H1 (cell line): ENCODE data around the gene ME3. TPM values are rescaled to one million over a fixed set of nuclear protein-coding genes. Genes with fewer than 3 reads are reported as not detected.

Experiments
- CTCF ChIA-PET: fragments of 300-600 bp; sonication (Branson Sonifier 250); formaldehyde crosslinking; loops from one replicate; lab custom pipeline; 2021; ENCODE audit not compliant: partially characterized antibody; lab: Charles Lee
- POLR2A ChIA-PET: fragments of 300-600 bp; sonication (Branson Sonifier 250); formaldehyde crosslinking; loops from one replicate; lab custom pipeline; 2021; ENCODE audit warnings: inconsistent platforms; ENCODE audit not compliant: partially characterized antibody; lab: Charles Lee
- DNase-seq, 2 experiments: peaks; one replicate each; pipeline versions ENCODE4 v3.0.0 to v3.0.0-alpha.2; 2010 to 2022; ENCODE audit warnings: low spot score in 2 of 2, low read depth in 1 of 2, mixed read lengths in 1 of 2
- FAIRE-seq: peaks from 2 replicates; lab custom pipeline; 2011; peaks lifted over from hg19 to GRCh38; lab: Jason Lieb, UNC
- H2AFZ ChIP-seq: 2 replicates; pipeline ENCODE4 v1.8.1; 2012; ENCODE audit warnings: low read length, inconsistent platforms
- H2AK5ac ChIP-seq: 2 replicates; pipeline ENCODE4 v1.6.1; 2013; ENCODE audit warnings: low read depth, low read length
- H2BK120ac ChIP-seq: replicated peaks from 2 replicates; pipeline ENCODE3; 2013; ENCODE audit warnings: low read depth, low read length, inconsistent platforms
- H2BK12ac ChIP-seq: 2 replicates; pipeline ENCODE4 v1.6.1; 2013; ENCODE audit warnings: low read depth, low read length
- H2BK15ac ChIP-seq: 2 replicates; pipeline ENCODE4 v1.6.1; 2013; ENCODE audit warnings: low read length
- H2BK20ac ChIP-seq: 2 replicates; pipeline ENCODE4 v1.6.1; 2013; ENCODE audit warnings: low read length
- H2BK5ac ChIP-seq: 2 replicates; pipeline ENCODE4 v1.6.1; 2013; ENCODE audit warnings: low read depth, low read length
- H3K14ac ChIP-seq: 2 replicates; pipeline ENCODE4 v1.6.1; 2013; ENCODE audit warnings: inconsistent platforms; ENCODE audit not compliant: insufficient read length
- H3K18ac ChIP-seq: 2 replicates; pipeline ENCODE4 v1.6.1; 2013; ENCODE audit warnings: low read length; ENCODE audit errors: extremely low read depth
- H3K23ac ChIP-seq: 2 replicates; pipeline ENCODE4 v1.6.1; 2013; ENCODE audit warnings: inconsistent platforms; ENCODE audit not compliant: insufficient read length
- H3K23me2 ChIP-seq: 2 replicates; pipeline ENCODE4 v1.6.1; 2013; ENCODE audit warnings: low read depth, low read length
- H3K27ac ChIP-seq: 2 replicates; pipeline ENCODE4 v1.6.1; 2011; ENCODE audit warnings: low read depth, low read length, inconsistent platforms
- H3K27me3 ChIP-seq, 4 experiments: replicated peaks in 1 of 4; 1 replicate in 1 of 4; 2 replicates in 3 of 4; pipeline versions ENCODE4 v1.6.1 to v1.8.1; 2011 to 2013; ENCODE audit warnings: low read length in 3 of 4, mild to moderate bottlenecking in 3 of 4, inconsistent platforms in 2 of 4, mixed read lengths in 2 of 4, moderate library complexity in 1 of 4; ENCODE audit not compliant: control insufficient read depth in 3 of 4, insufficient read depth in 3 of 4; ENCODE audit errors: extremely low read depth in 1 of 4
- H3K36me3 ChIP-seq, 4 experiments: 2 replicates each; pipeline versions ENCODE4 v1.6.1 to v1.8.1; 2011 to 2013; ENCODE audit warnings: mild to moderate bottlenecking in 4 of 4, low read length in 3 of 4, moderate library complexity in 2 of 4, control low read depth in 1 of 4, inconsistent platforms in 1 of 4; ENCODE audit not compliant: insufficient read depth in 4 of 4, control insufficient read depth in 2 of 4
- H3K4ac ChIP-seq: replicated peaks from 2 replicates; pipeline ENCODE3; 2013; ENCODE audit warnings: low read length, low read depth, mixed read lengths, inconsistent platforms; ENCODE audit not compliant: insufficient read length
- H3K4me1 ChIP-seq, 4 experiments: replicated peaks in 1 of 4; 1 replicate in 1 of 4; 2 replicates in 3 of 4; pipeline versions ENCODE4 v1.6.1 to v1.8.1; 2011 to 2013; ENCODE audit warnings: low read length in 3 of 4, inconsistent platforms in 2 of 4, mixed read lengths in 1 of 4; ENCODE audit not compliant: insufficient read depth in 4 of 4, control insufficient read depth in 3 of 4
- H3K4me2 ChIP-seq, 2 experiments: 2 replicates each; pipeline versions ENCODE4 v1.6.1 to v1.8.1; 2011 to 2013; ENCODE audit warnings: low read depth in 2 of 2, low read length in 2 of 2, control low read depth in 1 of 2, inconsistent platforms in 1 of 2, mild to moderate bottlenecking in 1 of 2; ENCODE audit not compliant: insufficient read depth in 1 of 2
- H3K4me3 ChIP-seq, 4 experiments: fragments of 200-600, 300-600 bp in 1 of 4; sonication (generic), shearing (Covaris generic), sonication (Bioruptor Twin) in 1 of 4; 2 replicates each; pipeline versions ENCODE4 v1.5.1 to v1.8.1; 2011 to 2016; ENCODE audit warnings: low read length in 4 of 4, low read depth in 3 of 4, control low read depth in 2 of 4, inconsistent platforms in 2 of 4, mild to moderate bottlenecking in 2 of 4, mixed read lengths in 1 of 4, moderate library complexity in 1 of 4; ENCODE audit not compliant: insufficient read depth in 2 of 4; ENCODE audit errors: extremely low read depth in 1 of 4
- H3K56ac ChIP-seq: replicated peaks from 2 replicates; pipeline ENCODE3; 2013; ENCODE audit warnings: low read depth, mild to moderate bottlenecking, mixed read lengths, low read length, inconsistent platforms; ENCODE audit not compliant: insufficient read length
- H3K79me1 ChIP-seq: 2 replicates; pipeline ENCODE4 v1.6.1; 2013; ENCODE audit warnings: low read depth, low read length, control low read depth
- H3K79me2 ChIP-seq, 2 experiments: 2 replicates each; pipeline versions ENCODE4 v1.6.1 to v1.8.1; 2012 to 2013; ENCODE audit warnings: low read length in 2 of 2, mild to moderate bottlenecking in 2 of 2, inconsistent platforms in 1 of 2; ENCODE audit not compliant: insufficient read depth in 2 of 2, control insufficient read depth in 1 of 2
- H3K9ac ChIP-seq, 4 experiments: replicated peaks in 1 of 4; 1 replicate in 1 of 4; 2 replicates in 3 of 4; pipeline versions ENCODE4 v1.6.1 to v1.8.1; 2011 to 2013; ENCODE audit warnings: low read depth in 3 of 4, low read length in 3 of 4, control low read depth in 2 of 4, mild to moderate bottlenecking in 2 of 4, moderate library complexity in 2 of 4, inconsistent platforms in 1 of 4; ENCODE audit errors: extremely low read depth in 1 of 4
- H3K9me3 ChIP-seq, 2 experiments: 2 replicates each; pipeline versions ENCODE4 v1.6.1 to v1.8.1; 2012 to 2013; ENCODE audit warnings: mild to moderate bottlenecking in 2 of 2, moderate library complexity in 2 of 2, control low read depth in 1 of 2, inconsistent platforms in 1 of 2, low read depth in 1 of 2, low read length in 1 of 2, mixed read lengths in 1 of 2; ENCODE audit not compliant: insufficient read depth in 2 of 2
- H4K20me1 ChIP-seq, 2 experiments: replicated peaks in 1 of 2; 2 replicates each; pipeline versions ENCODE3 to v1.8.1; 2011 to 2013; ENCODE audit warnings: inconsistent platforms in 2 of 2, low read length in 2 of 2, mild to moderate bottlenecking in 1 of 2; ENCODE audit not compliant: insufficient read depth in 2 of 2, control insufficient read depth in 1 of 2
- H4K5ac ChIP-seq: 2 replicates; pipeline ENCODE4 v1.6.1; 2013; ENCODE audit warnings: low read length, low read depth, mixed read lengths, inconsistent platforms; ENCODE audit not compliant: insufficient read length
- H4K8ac ChIP-seq: 2 replicates; pipeline ENCODE4 v1.8.0; 2013; ENCODE audit warnings: mild to moderate bottlenecking, moderate library complexity, low read length, inconsistent platforms; ENCODE audit not compliant: insufficient read depth; ENCODE audit errors: extremely low read depth
- H4K91ac ChIP-seq: replicated peaks from 2 replicates; pipeline ENCODE3; 2013; ENCODE audit warnings: low read length, mixed read lengths, inconsistent platforms; ENCODE audit not compliant: insufficient read length
- CBX8 ChIP-seq: fragments of 300-800, 300-1000 bp; sonication (generic); IDR thresholded peaks from 2 replicates; pipeline ENCODE4 v1.7.1; 2016; ENCODE audit warnings: low read depth, low read length, borderline replicate concordance
- RAD21 ChIP-seq, 2 experiments: IDR thresholded peaks in 1 of 2; conservative IDR thresholded peaks in 1 of 2; 2 replicates each; pipeline ENCODE4 v1.6.1; 2011; ENCODE audit warnings: low read depth in 2 of 2, low read length in 2 of 2, improper control_type of control experiment in 1 of 2, inconsistent platforms in 1 of 2, mild to moderate bottlenecking in 1 of 2, moderate library complexity in 1 of 2
- WGBS, 2 experiments: shearing (Covaris generic) in 1 of 2; methylation state at CpG; one replicate each; pipeline versions ENCODE4 v1.1.6 to v1.1.7; 2013 to 2015; ENCODE audit warnings: low lambda C conversion rate in 2 of 2, mixed read lengths in 2 of 2, inconsistent platforms in 1 of 2, low coverage in 1 of 2, missing lambda C conversion rate in 1 of 2; ENCODE audit not compliant: insufficient replicate concordance in 2 of 2, insufficient coverage in 1 of 2, insufficient read length in 1 of 2; ENCODE audit errors: extremely low coverage in 1 of 2, missing lambda C conversion rate in 1 of 2; 5-methylcytosine and 5-hydroxymethylcytosine counted together
- polyA plus RNA-seq, 7 experiments: library from polyadenylated mRNA; depleted of rRNA in 3 of 7; stranded (reverse) in 5 of 7; unstranded in 2 of 7; fragments of >200 nt in 5 of 7; fragments of 200-250 nt in 2 of 7; gene quantifications; 1 replicate in 5 of 7; 2 replicates in 1 of 7; 4 replicates in 1 of 7; pipeline versions ENCODE4 v1.2.1 to v1.2.3, GENCODE V29; 2011 to 2013; ENCODE audit warnings: missing spikeins in 2 of 7, mixed read lengths in 2 of 7
- total RNA-seq: library from RNA; stranded (reverse); fragmentation: NEBNext Ultra II Directional; extraction: Animal tissue kit (Norgen Biotek cat#: 25700); gene quantifications from 2 replicates; pipeline ENCODE4 v1.2.1, GENCODE V29; 2021

ME3 gene
- total and polyA plus RNA-seq, 2 of the 8 experiments (the other 6 are each of a cell fraction or from before 2014, with no cell fraction given): 1.5 to 2.8 TPM

DNA sequence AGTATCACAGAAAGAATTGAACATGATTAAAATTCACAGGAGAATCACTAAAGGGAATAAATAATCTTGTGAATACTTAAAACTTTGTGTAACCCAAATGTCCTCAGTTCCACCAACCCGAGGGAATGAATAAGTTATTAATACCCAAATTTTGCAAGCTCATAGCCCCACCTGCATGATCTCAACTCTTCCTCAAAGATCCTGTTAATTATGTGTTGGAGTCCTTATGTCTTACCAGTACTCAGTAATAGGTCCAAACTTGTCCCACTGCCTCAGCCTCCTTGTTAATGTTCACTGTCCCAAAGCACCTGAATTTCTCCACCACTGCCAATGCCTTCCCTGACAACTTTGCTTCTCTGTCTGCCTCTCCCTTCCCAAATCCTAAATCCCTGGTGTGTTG is 46.1 kb upstream of the ME3 start:
- H3K14ac ChIP-seq: no peak overlapping the region
- H2BK12ac ChIP-seq: no peak overlapping the region
- H3K9me3 ChIP-seq: 0 out of 4 replicates have a peak, but pooled peaks cover 0 to 7% of the 10 kb centered on the region in 2 experiments
- no peak overlapping the region for H3K4ac ChIP-seq
- no peaks in the 10 kb centered on the region for H3K27me3 ChIP-seq
- peaks cover 0 to 1% of the 10 kb centered on the region in 2 experiments for H4K20me1 ChIP-seq
- H3K9ac ChIP-seq: no peak overlapping the region
- H3K23me2 ChIP-seq: peaks cover 3% of the 10 kb centered on the region; the same call in 1 of the 2 replicates
- no peak overlapping the region for H3K23ac ChIP-seq
- CTCF ChIA-PET: no interaction called here
- no peak overlapping the region for H3K4me3 ChIP-seq
- H3K79me1 ChIP-seq: no peaks in the 10 kb centered on the region
- no peak for DNase-seq
- no peak overlapping the region for H4K8ac ChIP-seq
- WGBS, 2 experiments: 77% methylated on average over 1 of the region's 1 CpG; no CpG with 5 or more reads in 1 of the 2 experiments
- no peaks in the 10 kb centered on the region for H3K4me1 ChIP-seq
- POLR2A ChIA-PET: interaction anchor here (0.7 kb wide), 1 partner anchor 131 kb away, joined by 4 read pairs; no protein-coding TSS in a partner anchor
- no peak overlapping the region for H3K18ac ChIP-seq
- H3K4me2 ChIP-seq: no peak overlapping the region
- H2BK20ac ChIP-seq: no peak overlapping the region
- no peak overlapping the region for H2BK5ac ChIP-seq
- no peak overlapping the region for H2AFZ ChIP-seq
- no peak overlapping the region for H3K56ac ChIP-seq
- H3K36me3 ChIP-seq: no peaks in the 10 kb centered on the region
- no peaks in the 10 kb centered on the region for H3K79me2 ChIP-seq
- no peak overlapping the region for H2BK15ac ChIP-seq
- no peak overlapping the region for H2AK5ac ChIP-seq
- no peak overlapping the region for H4K91ac ChIP-seq
- no peak overlapping the region for H2BK120ac ChIP-seq
- no peak for FAIRE-seq
- H3K27ac ChIP-seq: no peak overlapping the region
- no peak overlapping the region for H4K5ac ChIP-seq
- no peak for TF ChIP-seq CBX8
- no peak for TF ChIP-seq RAD21 (IDR thresholded peaks at IDR 0.05 in 1 of 2, conservative IDR thresholded peaks at IDR 0.05 in 1 of 2; ENCODE audit: low read depth in 2 of 2, low read length in 2 of 2)
- TF ChIP-seq, all 59 proteins: peak for 0
